GM19328 (cell line): ENCODE results near the gene CENPP.
"Not testable (repeated sequence)": the region's sequence is repeated elsewhere in the genome, so short reads cannot be mapped to it uniquely, and the experiment has no call there.

ENCODE experiments used
- ATAC-seq: cut with Tn5 transposase; IDR thresholded peaks from one replicate; pipeline ENCODE4 v1.9.1; 2021; ENCODE audit warnings: mild to moderate bottlenecking, moderate library complexity; ENCODE audit not compliant: unreplicated experiment

CENPP gene

GRCh38 chr9:92610470-92611420 lies 285.0 kb downstream of the CENPP start:
- ATAC-seq = no peak

- no peak for ATAC-seq
Measured at GRCh38 chr9:92611621-92612285, 286.0 kb downstream of the CENPP start.

GRCh38 chr9:92612292-92612691 lies 286.5 kb downstream of the CENPP start:
- ATAC-seq = no peak

- no peak for ATAC-seq
Measured at GRCh38 chr9:92612816-92613215, 287.1 kb downstream of the CENPP start.

GRCh38 chr9:92613268-92614122 lies 287.7 kb downstream of the CENPP start:
- no peak for ATAC-seq

- no peak for ATAC-seq
Measured at GRCh38 chr9:92614123-92614510, 288.4 kb downstream of the CENPP start.

GRCh38 chr9:92614763-92615461 lies 289.2 kb downstream of the CENPP start:
- no peak for ATAC-seq

GRCh38 chr9:92615790-92616189 lies 290.0 kb downstream of the CENPP start:
- no peak for ATAC-seq

GRCh38 chr9:92616199-92616641 lies 290.5 kb downstream of the CENPP start:
- no peak for ATAC-seq

- no peak for ATAC-seq
Measured at GRCh38 chr9:92616655-92617111, 290.9 kb downstream of the CENPP start.

GRCh38 chr9:92617195-92617813 lies 291.6 kb downstream of the CENPP start:
- no peak for ATAC-seq

GRCh38 chr9:92617951-92618510 lies 292.3 kb downstream of the CENPP start:
- no peak for ATAC-seq

- no peak for ATAC-seq
Measured at GRCh38 chr9:92618633-92619225, 293.0 kb downstream of the CENPP start.

GRCh38 chr9:92619601-92620300 lies 294.0 kb downstream of the CENPP start:
- no peak for ATAC-seq

GRCh38 chr9:92620845-92621244 lies 295.1 kb downstream of the CENPP start:
- ATAC-seq = no peak

- ATAC-seq = not testable (repeated sequence)
Measured at GRCh38 chr9:92623936-92624335, 298.2 kb downstream of the CENPP start.

- ATAC-seq = no peak
Measured at GRCh38 chr9:92626484-92626883, 300.7 kb downstream of the CENPP start.

GRCh38 chr9:92627651-92628050 lies 301.9 kb downstream of the CENPP start:
- no peak for ATAC-seq
